GM23338 (cell line): ENCODE measurements around the gene DMRT1. TPM values are rescaled to one million over a fixed set of nuclear protein-coding genes. Genes with fewer than 3 reads are reported as not detected.

Source experiments
- ATAC-seq: fragments of 200-7000 bp; cut with Tn5 transposase; 3 replicates; pipeline ENCODE4 v1.9.1; 2020
- DNase-seq: peaks from one replicate; pipeline ENCODE4 v3.0.0-alpha.2; 2015; ENCODE audit warnings: low spot score
- H2AFZ ChIP-seq: fragments of 200-600 bp; sonication (generic); 2 replicates; pipeline ENCODE4 v1.8.0; 2016; ENCODE audit warnings: antibody characterized with exemption, mild to moderate bottlenecking, moderate library complexity
- H3F3A ChIP-seq: fragments of 200-600 bp; sonication (generic); replicated peaks from 2 replicates; pipeline ENCODE4 v1.8.0; 2017; ENCODE audit warnings: antibody characterized with exemption, mixed run types, low read depth
- H3K27ac ChIP-seq: fragments of 200-600 bp; sonication (generic); 2 replicates; pipeline ENCODE4 v1.6.1; 2016; ENCODE audit warnings: low read depth
- H3K27me3 ChIP-seq: fragments of 200-600 bp; sonication (generic); 2 replicates; pipeline ENCODE4 v1.8.0; 2016; ENCODE audit warnings: mild to moderate bottlenecking, mixed run types, moderate library complexity; ENCODE audit not compliant: insufficient read depth
- H3K36me3 ChIP-seq: fragments of 200-600 bp; sonication (generic); 2 replicates; pipeline ENCODE4 v1.8.0; 2016; ENCODE audit warnings: mild to moderate bottlenecking; ENCODE audit not compliant: insufficient read depth
- H3K4me1 ChIP-seq: fragments of 200-600 bp; sonication (generic); 2 replicates; pipeline ENCODE4 v1.8.0; 2016; ENCODE audit warnings: mild to moderate bottlenecking, moderate library complexity; ENCODE audit not compliant: insufficient read depth
- H3K4me2 ChIP-seq: fragments of 200-600 bp; sonication (generic); 2 replicates; pipeline ENCODE4 v1.7.1; 2017; ENCODE audit warnings: mixed run types
- H3K4me3 ChIP-seq: fragments of 200-600 bp; sonication (generic); 2 replicates; pipeline ENCODE4 v1.6.1; 2016; ENCODE audit warnings: mixed run types
- H3K79me2 ChIP-seq: fragments of 200-600 bp; sonication (generic); replicated peaks from 2 replicates; pipeline ENCODE4 v1.8.0; 2017; ENCODE audit warnings: mild to moderate bottlenecking; ENCODE audit not compliant: insufficient read depth
- H3K9me2 ChIP-seq: fragments of 200-600 bp; sonication (generic); 2 replicates; pipeline ENCODE4 v1.8.0; 2017; ENCODE audit not compliant: insufficient read depth
- H4K20me1 ChIP-seq: fragments of 200-600 bp; sonication (generic); replicated peaks from 2 replicates; pipeline ENCODE4 v1.8.0; 2017; ENCODE audit warnings: mild to moderate bottlenecking; ENCODE audit not compliant: insufficient read depth
- H3K27ac Mint-ChIP-seq: 2 replicates; pipeline ENCODE4 v1.8.0; 2020; ENCODE audit warnings: inconsistent platforms, mild to moderate bottlenecking, moderate library complexity, mixed read lengths
- H3K27me3 Mint-ChIP-seq: 3 replicates; pipeline ENCODE4 v1.8.0; 2022; ENCODE audit warnings: low read depth, mild to moderate bottlenecking, moderate library complexity, mixed read lengths, inconsistent platforms; ENCODE audit not compliant: insufficient read depth, poor library complexity
- H3K36me3 Mint-ChIP-seq: 3 replicates; pipeline ENCODE4 v1.8.0; 2021; ENCODE audit warnings: low read depth, mild to moderate bottlenecking, inconsistent platforms, moderate library complexity, mixed read lengths
- H3K4me1 Mint-ChIP-seq: 3 replicates; pipeline ENCODE4 v1.8.0; 2020; ENCODE audit warnings: mild to moderate bottlenecking, inconsistent platforms, mixed read lengths
- H3K4me3 Mint-ChIP-seq: 3 replicates; pipeline ENCODE4 v1.8.0; 2021; ENCODE audit warnings: moderate library complexity, mild to moderate bottlenecking, inconsistent platforms, mixed read lengths
- H3K9me3 Mint-ChIP-seq: 3 replicates; pipeline ENCODE4 v1.8.0; 2020; ENCODE audit warnings: moderate library complexity, mild to moderate bottlenecking, inconsistent platforms, mixed read lengths
- CREB1 ChIP-seq: fragments of 250-450 bp; sonication (Bioruptor Pico); IDR thresholded peaks from 2 replicates; pipeline ENCODE4 v1.5.0; 2020; ENCODE audit warnings: low read depth, mild to moderate bottlenecking, moderate library complexity
- EZH2phosphoT487 ChIP-seq: fragments of 200-600 bp; sonication (generic); IDR thresholded peaks from one replicate; pipeline ENCODE4 v1.8.1; 2018; ENCODE audit warnings: antibody characterized with exemption; ENCODE audit not compliant: unreplicated experiment
- JUNB ChIP-seq: IDR thresholded peaks from one replicate; pipeline ENCODE4 v1.6.1; 2016; ENCODE audit warnings: antibody characterized with exemption; ENCODE audit not compliant: unreplicated experiment
- STAT1 ChIP-seq: IDR thresholded peaks from one replicate; pipeline ENCODE4 v1.6.1; 2016; ENCODE audit warnings: antibody characterized with exemption; ENCODE audit not compliant: unreplicated experiment
- ZNF114 ChIP-seq: fragments of 250-450 bp; sonication (Bioruptor Pico); IDR thresholded peaks from 2 replicates; pipeline ENCODE4 v1.5.0; 2020; ENCODE audit warnings: mild to moderate bottlenecking, moderate library complexity
- ZNF331 ChIP-seq: fragments of 250-450 bp; sonication (Bioruptor Pico); IDR thresholded peaks from 2 replicates; pipeline ENCODE4 v1.5.0; 2020; ENCODE audit warnings: low read depth, mild to moderate bottlenecking, moderate library complexity
- polyA plus RNA-seq: library from polyadenylated mRNA; unstranded; fragments of >200 nt; fragmentation: Nextera tagmentation; extraction: Ambion mirVana; gene quantifications from 2 replicates; pipeline ENCODE4 v1.2.1, GENCODE V29; 2016
- total RNA-seq: library from RNA; depleted of rRNA; stranded (reverse); fragments of >200 nt; shearing (Covaris generic); gene quantifications from 2 replicates; pipeline ENCODE4 v1.2.3, GENCODE V29; 2014
- TF ChIP-seq, protein P1 (sequence below): fragments of 250-450 bp; sonication (Bioruptor Pico); IDR thresholded peaks from 2 replicates; pipeline ENCODE4 v1.5.0; 2020; ENCODE audit warnings: mild to moderate bottlenecking, moderate library complexity
- TF ChIP-seq, protein P2 (sequence below): IDR thresholded peaks from 2 replicates; pipeline ENCODE4 v1.6.1; 2016; ENCODE audit warnings: antibody characterized with exemption

The DMRT1 gene
- total and polyA plus RNA-seq, 2 experiments from 2014 or later: not detected

DNA sequence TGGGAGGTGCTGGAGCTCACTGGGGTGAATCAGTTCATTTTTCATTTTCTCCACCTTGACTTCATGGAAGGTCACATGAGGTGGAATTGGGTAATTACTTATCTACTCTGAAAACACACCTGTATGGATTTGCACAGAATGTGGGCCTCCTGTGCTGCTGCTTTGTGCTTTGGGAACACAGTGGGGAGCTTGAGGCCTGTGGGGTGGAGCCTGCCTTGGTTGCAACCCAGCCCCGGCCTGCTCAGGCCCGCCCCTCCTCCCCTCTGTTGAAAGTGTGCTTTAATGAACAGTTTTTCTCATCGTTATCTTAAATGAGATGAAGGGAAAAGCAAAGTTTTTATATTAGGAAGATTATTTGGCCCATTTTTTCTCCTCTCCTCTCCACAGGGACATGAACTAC lies 106.5 kb downstream of the DMRT1 start (continued):
- TF ChIP-seq, protein P1, sequence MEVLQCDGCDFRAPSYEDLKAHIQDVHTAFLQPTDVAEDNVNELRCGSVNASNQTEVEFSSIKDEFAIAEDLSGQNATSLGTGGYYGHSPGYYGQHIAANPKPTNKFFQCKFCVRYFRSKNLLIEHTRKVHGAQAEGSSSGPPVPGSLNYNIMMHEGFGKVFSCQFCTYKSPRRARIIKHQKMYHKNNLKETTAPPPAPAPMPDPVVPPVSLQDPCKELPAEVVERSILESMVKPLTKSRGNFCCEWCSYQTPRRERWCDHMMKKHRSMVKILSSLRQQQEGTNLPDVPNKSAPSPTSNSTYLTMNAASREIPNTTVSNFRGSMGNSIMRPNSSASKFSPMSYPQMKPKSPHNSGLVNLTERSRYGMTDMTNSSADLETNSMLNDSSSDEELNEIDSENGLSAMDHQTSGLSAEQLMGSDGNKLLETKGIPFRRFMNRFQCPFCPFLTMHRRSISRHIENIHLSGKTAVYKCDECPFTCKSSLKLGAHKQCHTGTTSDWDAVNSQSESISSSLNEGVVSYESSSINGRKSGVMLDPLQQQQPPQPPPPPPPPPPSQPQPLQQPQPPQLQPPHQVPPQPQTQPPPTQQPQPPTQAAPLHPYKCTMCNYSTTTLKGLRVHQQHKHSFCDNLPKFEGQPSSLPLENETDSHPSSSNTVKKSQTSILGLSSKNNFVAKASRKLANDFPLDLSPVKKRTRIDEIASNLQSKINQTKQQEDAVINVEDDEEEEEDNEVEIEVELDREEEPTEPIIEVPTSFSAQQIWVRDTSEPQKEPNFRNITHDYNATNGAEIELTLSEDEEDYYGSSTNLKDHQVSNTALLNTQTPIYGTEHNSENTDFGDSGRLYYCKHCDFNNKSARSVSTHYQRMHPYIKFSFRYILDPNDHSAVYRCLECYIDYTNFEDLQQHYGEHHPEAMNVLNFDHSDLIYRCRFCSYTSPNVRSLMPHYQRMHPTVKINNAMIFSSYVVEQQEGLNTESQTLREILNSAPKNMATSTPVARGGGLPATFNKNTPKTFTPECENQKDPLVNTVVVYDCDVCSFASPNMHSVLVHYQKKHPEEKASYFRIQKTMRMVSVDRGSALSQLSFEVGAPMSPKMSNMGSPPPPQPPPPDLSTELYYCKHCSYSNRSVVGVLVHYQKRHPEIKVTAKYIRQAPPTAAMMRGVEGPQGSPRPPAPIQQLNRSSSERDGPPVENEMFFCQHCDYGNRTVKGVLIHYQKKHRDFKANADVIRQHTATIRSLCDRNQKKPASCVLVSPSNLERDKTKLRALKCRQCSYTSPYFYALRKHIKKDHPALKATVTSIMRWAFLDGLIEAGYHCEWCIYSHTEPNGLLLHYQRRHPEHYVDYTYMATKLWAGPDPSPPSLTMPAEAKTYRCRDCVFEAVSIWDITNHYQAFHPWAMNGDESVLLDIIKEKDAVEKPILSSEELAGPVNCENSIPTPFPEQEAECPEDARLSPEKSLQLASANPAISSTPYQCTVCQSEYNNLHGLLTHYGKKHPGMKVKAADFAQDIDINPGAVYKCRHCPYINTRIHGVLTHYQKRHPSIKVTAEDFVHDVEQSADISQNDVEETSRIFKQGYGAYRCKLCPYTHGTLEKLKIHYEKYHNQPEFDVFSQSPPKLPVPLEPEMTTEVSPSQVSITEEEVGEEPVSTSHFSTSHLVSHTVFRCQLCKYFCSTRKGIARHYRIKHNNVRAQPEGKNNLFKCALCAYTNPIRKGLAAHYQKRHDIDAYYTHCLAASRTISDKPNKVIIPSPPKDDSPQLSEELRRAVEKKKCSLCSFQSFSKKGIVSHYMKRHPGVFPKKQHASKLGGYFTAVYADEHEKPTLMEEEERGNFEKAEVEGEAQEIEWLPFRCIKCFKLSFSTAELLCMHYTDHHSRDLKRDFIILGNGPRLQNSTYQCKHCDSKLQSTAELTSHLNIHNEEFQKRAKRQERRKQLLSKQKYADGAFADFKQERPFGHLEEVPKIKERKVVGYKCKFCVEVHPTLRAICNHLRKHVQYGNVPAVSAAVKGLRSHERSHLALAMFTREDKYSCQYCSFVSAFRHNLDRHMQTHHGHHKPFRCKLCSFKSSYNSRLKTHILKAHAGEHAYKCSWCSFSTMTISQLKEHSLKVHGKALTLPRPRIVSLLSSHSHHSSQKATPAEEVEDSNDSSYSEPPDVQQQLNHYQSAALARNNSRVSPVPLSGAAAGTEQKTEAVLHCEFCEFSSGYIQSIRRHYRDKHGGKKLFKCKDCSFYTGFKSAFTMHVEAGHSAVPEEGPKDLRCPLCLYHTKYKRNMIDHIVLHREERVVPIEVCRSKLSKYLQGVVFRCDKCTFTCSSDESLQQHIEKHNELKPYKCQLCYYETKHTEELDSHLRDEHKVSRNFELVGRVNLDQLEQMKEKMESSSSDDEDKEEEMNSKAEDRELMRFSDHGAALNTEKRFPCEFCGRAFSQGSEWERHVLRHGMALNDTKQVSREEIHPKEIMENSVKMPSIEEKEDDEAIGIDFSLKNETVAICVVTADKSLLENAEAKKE (CRISPR knock-in tag): no peak
- TF ChIP-seq, protein P2, sequence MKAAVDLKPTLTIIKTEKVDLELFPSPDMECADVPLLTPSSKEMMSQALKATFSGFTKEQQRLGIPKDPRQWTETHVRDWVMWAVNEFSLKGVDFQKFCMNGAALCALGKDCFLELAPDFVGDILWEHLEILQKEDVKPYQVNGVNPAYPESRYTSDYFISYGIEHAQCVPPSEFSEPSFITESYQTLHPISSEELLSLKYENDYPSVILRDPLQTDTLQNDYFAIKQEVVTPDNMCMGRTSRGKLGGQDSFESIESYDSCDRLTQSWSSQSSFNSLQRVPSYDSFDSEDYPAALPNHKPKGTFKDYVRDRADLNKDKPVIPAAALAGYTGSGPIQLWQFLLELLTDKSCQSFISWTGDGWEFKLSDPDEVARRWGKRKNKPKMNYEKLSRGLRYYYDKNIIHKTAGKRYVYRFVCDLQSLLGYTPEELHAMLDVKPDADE: no peak

DNA sequence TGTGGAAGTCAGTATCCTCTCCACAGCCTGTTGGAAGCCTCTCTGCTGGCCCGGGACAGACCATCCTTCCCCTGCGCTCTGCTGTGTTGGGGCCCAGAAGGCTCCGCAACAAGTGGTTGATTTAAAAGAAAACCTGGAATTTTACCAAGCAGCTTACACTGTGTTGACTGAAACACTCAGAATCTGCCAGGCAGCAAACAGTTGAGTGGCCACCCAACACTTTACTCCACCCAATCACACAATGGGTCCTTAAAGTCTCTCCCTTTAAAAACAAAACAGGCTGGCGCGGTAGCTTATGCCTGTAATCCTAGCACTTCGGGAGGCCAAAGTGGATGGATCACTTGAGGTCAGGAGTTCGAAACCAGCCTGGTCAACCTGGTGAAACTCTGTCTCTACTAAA lies 107.0 kb downstream of the DMRT1 start:
- H4K20me1 ChIP-seq: no peaks in the 10 kb centered on the region
- no peaks in the 10 kb centered on the region for H3K36me3 Mint-ChIP-seq
- H3K79me2 ChIP-seq: no peaks in the 10 kb centered on the region
- peaks cover 2% of the 10 kb centered on the region for H3K27me3 Mint-ChIP-seq
- H3K4me2 ChIP-seq: no peak overlapping the region
- no peak overlapping the region for H3K27ac ChIP-seq
- H2AFZ ChIP-seq: peak overlapping the region; percentile 56; the same call in 1 of the 2 replicates
- no peak overlapping the region for H3K4me3 ChIP-seq
- ATAC-seq: no peak
- TF ChIP-seq ZNF331 (CRISPR knock-in tag) (no peak), ZNF114 (CRISPR knock-in tag) (no peak), EZH2phosphoT487 (no peak), CREB1 (CRISPR knock-in tag) (no peak), STAT1 (no peak), JUNB (no peak)
- TF ChIP-seq, protein P1 (CRISPR knock-in tag): no peak
- peaks cover 4% of the 10 kb centered on the region; the same call in 1 of the 2 replicates for H3K4me1 ChIP-seq
- no peaks in the 10 kb centered on the region for H3K36me3 ChIP-seq
- no peaks in the 10 kb centered on the region for H3K27me3 ChIP-seq
- no peaks in the 10 kb centered on the region for H3F3A ChIP-seq
- H3K9me2 ChIP-seq: no peaks in the 10 kb centered on the region
- H3K4me1 Mint-ChIP-seq: peaks cover 6% of the 10 kb centered on the region; the same call in 2 of the 3 replicates
- no peaks in the 10 kb centered on the region for H3K9me3 Mint-ChIP-seq
- DNase-seq: no peak
- no peak overlapping the region for H3K27ac Mint-ChIP-seq
- H3K4me3 Mint-ChIP-seq: no peak overlapping the region
